Choroid plexus epithelial cell (primary cell): ENCODE data around the gene PMM1.
A peak's percentile ranks its signal among the peaks of the same experiment; 100 is the strongest.
"Not testable (repeated sequence)": the region's sequence is repeated elsewhere in the genome, so short reads cannot be mapped to it uniquely, and the experiment has no call there.

Experiments
- DNase-seq: peaks from one replicate; pipeline ENCODE4 v3.0.0-alpha.2; 2010; ENCODE audit warnings: low read depth
- H3K4me3 ChIP-seq: 2 replicates; pipeline ENCODE4 v1.5.1; 2011; ENCODE audit warnings: low read depth, mild to moderate bottlenecking, control low read depth, low read length, moderate library complexity
- CTCF ChIP-seq: conservative IDR thresholded peaks from 2 replicates; pipeline ENCODE4 v1.5.1; 2011; ENCODE audit warnings: low read depth, mild to moderate bottlenecking, control low read depth, inconsistent platforms, low read length, moderate library complexity

PMM1 gene

GRCh38 chr22:41579297-41579996 lies 10.2 kb downstream of the PMM1 start:
- H3K4me3 ChIP-seq: no peak overlapping the region
- DNase-seq: no peak
- TF ChIP-seq CTCF: no peak

GRCh38 chr22:41578818-41579217 lies 10.8 kb downstream of the PMM1 start:
- no peak for TF ChIP-seq CTCF
- no peak for DNase-seq
- no peak overlapping the region for H3K4me3 ChIP-seq

- H3K4me3 ChIP-seq: no peak overlapping the region
- DNase-seq: no peak
- TF ChIP-seq CTCF: no peak
Measured at GRCh38 chr22:41578114-41578513, 11.5 kb downstream of the PMM1 start.

- DNase-seq: peak; percentile 67
- no peak overlapping the region for H3K4me3 ChIP-seq
- TF ChIP-seq CTCF: peak; percentile 79
Measured at GRCh38 chr22:41576877-41577276, 12.8 kb downstream of the PMM1 start.

- H3K4me3 ChIP-seq: no peak overlapping the region
- no peak for TF ChIP-seq CTCF
- DNase-seq: no peak
Measured at GRCh38 chr22:41575533-41575932, 14.1 kb downstream of the PMM1 start.

GRCh38 chr22:41574847-41575381 lies 14.7 kb downstream of the PMM1 start:
- TF ChIP-seq CTCF: no peak
- no peak for DNase-seq
- no peak overlapping the region for H3K4me3 ChIP-seq

GRCh38 chr22:41573677-41574076 lies 16.0 kb downstream of the PMM1 start:
- H3K4me3 ChIP-seq: no peak overlapping the region
- no peak for TF ChIP-seq CTCF
- no peak for DNase-seq

GRCh38 chr22:41572305-41572704 lies 17.3 kb downstream of the PMM1 start:
- H3K4me3 ChIP-seq, DNase-seq: not testable (repeated sequence)
